NT2/D1 (cell line): ENCODE measurements around the gene CCK.

Experiments used
- SUZ12 ChIP-seq: IDR thresholded peaks from 2 replicates; pipeline ENCODE4 v1.6.1; 2011; ENCODE audit not compliant: insufficient read length, insufficient read depth; ENCODE audit errors: extremely low read depth
- ZNF274 ChIP-seq: IDR thresholded peaks from 2 replicates; pipeline ENCODE4 v1.6.1; 2011; ENCODE audit warnings: mild to moderate bottlenecking, low read depth, low read length

GRCh38 chr3:42213417-42213816 is 52.6 kb downstream of the CCK start:
- TF ChIP-seq ZNF274 (no peak), SUZ12 (no peak)
